Gastroesophageal sphincter (tissue), 4 donors: ENCODE data around the gene EHHADH. TPM values are rescaled to one million over a fixed set of nuclear protein-coding genes. Genes with fewer than 3 reads are reported as not detected.

Experiments
- ATAC-seq: fragments of 150-250 bp; one replicate; pipeline ENCODE4 v1.9.1; 2016; ENCODE audit warnings: mild to moderate bottlenecking, moderate library complexity
- H3K27ac ChIP-seq, 4 donors: fragments of 200-600 bp; sonication (generic) in 3 of 4; 1 replicate in 3 of 4; 2 replicates in 1 of 4; pipeline ENCODE4 v1.5.1; 2016 to 2019
- H3K27me3 ChIP-seq: fragments of 200-600 bp; sonication (generic); one replicate; pipeline ENCODE4 v1.5.1; 2019
- H3K36me3 ChIP-seq, 2 donors: fragments of 200-600 bp; sonication (generic); one replicate each; pipeline ENCODE4 v1.5.1; 2019; ENCODE audit warnings: control low read depth in 1 of 2
- H3K4me1 ChIP-seq, 3 donors: fragments of 200-600 bp; sonication (generic); 1 replicate in 2 of 3; 2 replicates in 1 of 3; pipeline ENCODE4 v1.5.1; 2016 to 2019; ENCODE audit warnings: control low read depth in 2 of 3
- H3K4me3 ChIP-seq, 2 donors: fragments of 200-600 bp; sonication (generic); one replicate each; pipeline ENCODE4 v1.5.1; 2019; ENCODE audit warnings: mild to moderate bottlenecking in 1 of 2, moderate library complexity in 1 of 2
- H3K9me3 ChIP-seq, 3 donors: fragments of 200-600 bp; sonication (generic); one replicate each; pipeline ENCODE4 v1.5.1; 2017 to 2019; ENCODE audit warnings: control low read depth in 2 of 3
- EP300 ChIP-seq: sonication (generic); formaldehyde crosslinking; IDR thresholded peaks from one replicate; pipeline ENCODE4 v1.6.1; 2017; ENCODE audit warnings: antibody characterized with exemption, mild to moderate bottlenecking
- POLR2A ChIP-seq, 2 donors: fragments of 450-650 bp; IDR thresholded peaks; one replicate each; pipeline ENCODE4 v1.6.1; 2017; ENCODE audit warnings: antibody characterized with exemption in 2 of 2, mild to moderate bottlenecking in 2 of 2, moderate library complexity in 1 of 2
- POLR2AphosphoS5 ChIP-seq: sonication (generic); formaldehyde crosslinking; IDR thresholded peaks from one replicate; pipeline ENCODE4 v1.6.1; 2017; ENCODE audit warnings: antibody characterized with exemption
- WGBS, 2 donors: methylation state at CpG; one replicate each; pipeline ENCODE4 v1.1.5; 2018; ENCODE audit warnings: low coverage in 1 of 2; 5-methylcytosine and 5-hydroxymethylcytosine counted together
- total RNA-seq, 4 donors: library from RNA; depleted of rRNA; stranded (reverse); fragments of >200 nt; gene quantifications; one replicate each; pipeline ENCODE4 v1.1.0, GENCODE V29; 2016
- TF ChIP-seq, protein P1 (sequence below), 4 experiments: fragments of 200-600 bp in 2 of 4; fragments of 450-650 bp in 2 of 4; sonication (generic) in 1 of 4; IDR thresholded peaks; one replicate each; pipeline ENCODE4 v1.5.1; 2017 to 2019; ENCODE audit warnings: antibody characterized with exemption in 4 of 4, mild to moderate bottlenecking in 2 of 4, moderate library complexity in 2 of 4

The EHHADH gene
- total RNA-seq, 4 donors from 2014 or later, result 2.6 to 7.2 (median 4.3) TPM

DNA sequence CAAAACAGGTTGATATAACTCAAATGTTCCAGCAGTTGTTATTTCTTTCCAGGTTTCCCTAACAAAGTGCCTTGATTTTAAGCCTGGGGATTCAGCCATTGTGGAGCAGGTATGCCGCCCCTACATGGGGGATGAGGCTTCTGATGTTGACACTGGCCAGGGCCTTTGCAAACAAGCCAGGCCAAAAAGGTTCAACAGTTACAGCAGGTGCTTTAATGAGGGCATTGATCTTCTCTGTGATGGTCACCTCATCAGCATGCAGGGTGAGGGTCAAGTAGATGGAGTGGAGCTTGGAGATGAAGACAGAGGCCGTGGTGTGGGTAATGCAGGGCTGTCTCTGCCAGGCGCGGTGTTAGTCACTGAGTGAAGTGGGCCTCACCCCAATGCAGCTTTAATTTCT, 22.6 kb upstream of the EHHADH start:
- no peaks in the 10 kb centered on the region for H3K36me3 ChIP-seq
- TF ChIP-seq EP300 (no peak), POLR2AphosphoS5 (no peak), POLR2A (IDR thresholded peaks at IDR 0.05) (no peak)
- TF ChIP-seq, protein P1, sequence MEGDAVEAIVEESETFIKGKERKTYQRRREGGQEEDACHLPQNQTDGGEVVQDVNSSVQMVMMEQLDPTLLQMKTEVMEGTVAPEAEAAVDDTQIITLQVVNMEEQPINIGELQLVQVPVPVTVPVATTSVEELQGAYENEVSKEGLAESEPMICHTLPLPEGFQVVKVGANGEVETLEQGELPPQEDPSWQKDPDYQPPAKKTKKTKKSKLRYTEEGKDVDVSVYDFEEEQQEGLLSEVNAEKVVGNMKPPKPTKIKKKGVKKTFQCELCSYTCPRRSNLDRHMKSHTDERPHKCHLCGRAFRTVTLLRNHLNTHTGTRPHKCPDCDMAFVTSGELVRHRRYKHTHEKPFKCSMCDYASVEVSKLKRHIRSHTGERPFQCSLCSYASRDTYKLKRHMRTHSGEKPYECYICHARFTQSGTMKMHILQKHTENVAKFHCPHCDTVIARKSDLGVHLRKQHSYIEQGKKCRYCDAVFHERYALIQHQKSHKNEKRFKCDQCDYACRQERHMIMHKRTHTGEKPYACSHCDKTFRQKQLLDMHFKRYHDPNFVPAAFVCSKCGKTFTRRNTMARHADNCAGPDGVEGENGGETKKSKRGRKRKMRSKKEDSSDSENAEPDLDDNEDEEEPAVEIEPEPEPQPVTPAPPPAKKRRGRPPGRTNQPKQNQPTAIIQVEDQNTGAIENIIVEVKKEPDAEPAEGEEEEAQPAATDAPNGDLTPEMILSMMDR (IDR thresholded peaks at IDR 0.05), result no peak
- H3K27ac ChIP-seq, result no peak overlapping the region
- H3K9me3 ChIP-seq, result no peaks in the 10 kb centered on the region
- H3K4me1 ChIP-seq, result no peaks in the 10 kb centered on the region
- 90 to 100% methylated on average over 3 of the region's 4 CpGs for WGBS, 2 donors
- ATAC-seq, result no peak
- H3K4me3 ChIP-seq, result no peak overlapping the region
- H3K27me3 ChIP-seq, result peaks cover 68% of the 10 kb centered on the region

DNA sequence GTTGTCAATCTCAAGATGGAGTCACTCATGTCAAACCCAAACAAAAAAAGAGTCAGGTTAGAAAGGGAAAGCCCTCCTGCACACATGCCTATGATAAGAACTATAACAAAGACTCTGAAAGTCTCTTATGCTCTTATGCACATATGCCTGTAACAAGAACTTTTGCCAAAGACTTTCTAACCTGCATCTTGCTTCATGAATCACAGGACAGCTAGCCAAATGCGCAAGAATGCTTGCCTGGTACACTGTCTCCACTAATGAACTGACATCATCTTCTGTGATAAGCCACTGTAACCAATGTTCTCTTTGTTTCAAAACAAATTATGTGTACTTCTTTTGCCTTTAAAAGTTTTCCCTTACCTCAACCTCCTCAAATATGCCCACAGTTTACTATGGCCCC, 18.2 kb upstream of the EHHADH start:
- H3K4me3 ChIP-seq, result no peak overlapping the region
- 90 to 100% methylated on average over 1 of the region's 1 CpG for WGBS, 2 donors
- no peaks in the 10 kb centered on the region for H3K9me3 ChIP-seq
- no peak overlapping the region for H3K27ac ChIP-seq
- no peaks in the 10 kb centered on the region for H3K4me1 ChIP-seq
- H3K36me3 ChIP-seq, result no peaks in the 10 kb centered on the region
- ATAC-seq, result no peak
- TF ChIP-seq POLR2AphosphoS5 (no peak), EP300 (no peak), POLR2A (IDR thresholded peaks at IDR 0.05) (no peak)
- TF ChIP-seq, protein P1 (IDR thresholded peaks at IDR 0.05), result no peak
- H3K27me3 ChIP-seq, result peaks cover 79% of the 10 kb centered on the region

DNA sequence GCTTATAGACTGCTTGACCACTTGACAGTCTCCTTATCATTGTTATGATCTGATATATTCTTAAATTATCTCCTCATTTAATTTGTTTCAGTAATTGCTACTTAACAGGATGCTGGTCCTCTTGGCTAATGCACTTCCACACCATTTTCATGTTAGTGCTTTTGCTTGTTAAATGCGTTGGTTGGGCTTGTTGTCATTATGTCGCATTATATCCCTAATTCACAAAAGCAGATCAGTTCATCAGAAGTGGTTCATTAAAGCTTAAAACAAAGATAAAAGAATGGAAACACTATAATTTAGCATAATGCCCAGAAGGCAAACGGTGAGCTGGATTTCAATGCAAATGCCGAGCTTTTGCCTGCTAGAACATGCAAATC, 17.1 kb upstream of the EHHADH start:
- no peak overlapping the region for H3K27ac ChIP-seq
- H3K4me1 ChIP-seq, result no peaks in the 10 kb centered on the region
- peaks cover 74% of the 10 kb centered on the region for H3K27me3 ChIP-seq
- 86 to 89% methylated on average over 4 of the region's 4 CpGs for WGBS, 2 donors
- ATAC-seq, result no peak
- no peaks in the 10 kb centered on the region for H3K9me3 ChIP-seq
- no peak overlapping the region for H3K4me3 ChIP-seq
- TF ChIP-seq POLR2A (IDR thresholded peaks at IDR 0.05) (no peak), EP300 (no peak), POLR2AphosphoS5 (no peak)
- TF ChIP-seq, protein P1 (IDR thresholded peaks at IDR 0.05), result no peak
- H3K36me3 ChIP-seq, result no peaks in the 10 kb centered on the region

DNA sequence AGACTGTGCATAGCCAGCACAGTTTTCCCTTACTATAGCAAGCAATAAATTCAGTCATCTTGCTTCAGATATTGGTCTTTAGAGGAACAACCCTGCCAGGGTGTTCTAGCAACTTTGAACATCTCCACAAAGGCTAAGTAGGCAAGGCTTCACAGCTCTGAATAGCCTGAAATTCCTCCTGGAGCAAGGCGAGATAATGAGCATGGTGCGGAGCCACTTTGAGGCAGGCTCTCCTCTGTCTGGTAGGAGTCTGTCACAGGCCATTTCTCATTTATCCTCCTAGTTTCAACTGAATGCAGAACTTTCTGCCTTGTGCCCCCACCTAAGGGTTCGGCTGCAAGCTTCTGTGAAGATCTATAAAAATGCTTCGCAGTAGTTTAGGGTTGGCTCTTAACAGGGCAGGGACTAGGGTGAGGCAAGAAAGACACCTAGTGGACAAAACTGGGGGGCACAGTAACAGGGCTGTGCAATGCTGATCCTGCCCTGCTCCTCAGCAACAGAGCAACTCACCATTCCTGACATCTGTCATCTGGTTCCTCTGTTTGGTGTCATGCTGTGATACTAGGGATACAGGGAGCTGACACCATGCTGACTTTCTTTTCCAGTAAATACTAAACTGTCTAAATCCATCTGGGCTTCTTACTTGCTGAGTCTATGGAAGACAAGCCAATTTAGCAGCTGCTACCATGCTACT, 16.6 kb upstream of the EHHADH start:
- Histone ChIP-seq H3K27me3 (peaks cover 69% of the 10 kb centered on the region), H3K27ac (no peak overlapping the region), H3K36me3 (no peaks in the 10 kb centered on the region), H3K4me1 (no peaks in the 10 kb centered on the region), H3K9me3 (no peaks in the 10 kb centered on the region), H3K4me3 (no peak overlapping the region)
- no peak for ATAC-seq
- 41 to 79% methylated on average over 3 to 4 of the region's 4 CpGs for WGBS, 2 donors
- no peak for TF ChIP-seq POLR2AphosphoS5

DNA sequence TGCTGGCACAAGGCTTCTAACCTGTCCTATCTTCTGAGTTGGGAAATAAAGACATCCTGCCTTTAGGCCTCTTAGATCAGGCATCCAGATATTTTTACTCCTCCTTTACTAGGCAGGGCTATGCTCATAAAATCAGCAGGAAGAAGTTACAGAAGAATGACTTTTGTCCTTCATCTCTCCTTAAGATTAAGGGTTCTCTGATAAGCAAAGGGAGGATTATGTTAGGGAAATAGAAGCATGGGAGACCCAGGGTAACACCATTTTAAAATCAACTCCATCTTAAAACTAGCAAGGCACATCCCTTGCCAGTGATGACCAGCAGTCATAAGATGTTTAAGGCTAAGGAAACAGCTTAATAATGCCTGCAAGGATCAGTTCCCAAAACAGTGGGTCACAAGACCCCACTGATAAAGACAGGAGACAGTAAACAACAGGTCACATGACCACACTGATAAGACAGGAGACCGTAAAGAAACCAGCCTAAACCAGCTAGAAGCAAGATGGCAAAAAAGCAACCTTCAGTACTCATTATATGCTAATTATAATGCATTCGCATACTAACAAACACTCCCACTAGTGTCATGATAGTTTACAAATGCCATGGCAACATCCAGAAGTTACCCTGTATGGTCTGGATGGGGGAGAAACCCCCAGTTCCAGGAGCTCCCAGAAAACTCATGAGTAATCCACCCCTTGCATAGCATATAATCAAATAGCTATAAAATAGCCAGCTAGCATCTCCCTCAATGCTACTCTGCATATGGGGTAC, 14.5 kb upstream of the EHHADH start:
- H3K27ac ChIP-seq, result no peak overlapping the region
- WGBS, 2 donors, result 57 to 65% methylated on average over 2 of the region's 2 CpGs
- TF ChIP-seq, protein P1 (IDR thresholded peaks at IDR 0.05), result no peak
- TF ChIP-seq EP300, result no peak
- TF ChIP-seq POLR2AphosphoS5, result no peak
- no peak for TF ChIP-seq POLR2A (IDR thresholded peaks at IDR 0.05)
- H3K27me3 ChIP-seq, result peaks cover 51% of the 10 kb centered on the region
- H3K4me3 ChIP-seq, result no peak overlapping the region
- H3K36me3 ChIP-seq, result no peaks in the 10 kb centered on the region
- no peak for ATAC-seq
- no peaks in the 10 kb centered on the region for H3K4me1 ChIP-seq
- no peaks in the 10 kb centered on the region for H3K9me3 ChIP-seq
